D341Med (cell line): Measurements from ENCODE around the gene IL6ST.
"Not testable (repeated sequence)": the region's sequence is repeated elsewhere in the genome, so short reads cannot be mapped to it uniquely, and the experiment has no call there.

Source experiments
- DNase-seq: peaks from one replicate; pipeline ENCODE4 v3.0.0; 2012; ENCODE audit warnings: low spot score

Gene IL6ST

DNA sequence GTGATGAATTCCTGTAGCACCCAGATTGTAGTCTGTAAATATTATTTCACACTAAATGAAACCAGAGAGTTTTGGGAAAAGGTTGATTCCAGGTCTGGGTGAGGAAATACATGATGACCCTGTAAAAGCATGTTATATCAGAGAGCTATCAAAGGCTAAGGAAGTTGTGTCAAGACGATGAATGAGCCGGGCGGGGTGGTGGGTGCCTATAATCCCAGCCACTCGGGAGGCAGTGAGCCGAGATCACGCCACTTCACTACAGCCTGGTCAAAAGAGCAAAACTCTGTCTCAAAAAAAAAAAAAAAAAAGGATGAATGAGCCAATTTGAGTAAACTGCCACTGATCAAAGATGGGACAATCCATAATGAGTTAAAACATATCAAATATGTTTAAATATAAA is 29.2 kb downstream of the IL6ST start:
- no peak for DNase-seq

DNA sequence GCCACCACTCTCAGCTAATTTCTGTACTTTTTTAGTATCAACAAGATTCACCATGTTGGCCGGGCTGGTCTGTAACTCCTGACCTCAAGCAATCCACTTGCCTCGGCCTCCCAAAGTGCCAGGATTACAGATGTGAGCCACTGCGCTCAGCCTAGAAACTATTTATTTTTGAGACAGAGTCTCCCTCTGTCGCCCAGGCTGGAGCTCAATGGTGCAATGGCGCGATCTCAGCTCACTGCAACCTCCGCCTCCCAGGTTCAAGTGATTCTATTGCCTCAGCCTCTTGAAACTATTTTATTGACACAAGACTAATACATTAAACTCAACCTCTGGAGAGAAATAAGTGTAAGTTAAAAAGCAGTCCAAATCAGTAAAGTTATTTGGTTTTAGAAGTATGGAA is 34.0 kb downstream of the IL6ST start:
- no peak for DNase-seq

DNA sequence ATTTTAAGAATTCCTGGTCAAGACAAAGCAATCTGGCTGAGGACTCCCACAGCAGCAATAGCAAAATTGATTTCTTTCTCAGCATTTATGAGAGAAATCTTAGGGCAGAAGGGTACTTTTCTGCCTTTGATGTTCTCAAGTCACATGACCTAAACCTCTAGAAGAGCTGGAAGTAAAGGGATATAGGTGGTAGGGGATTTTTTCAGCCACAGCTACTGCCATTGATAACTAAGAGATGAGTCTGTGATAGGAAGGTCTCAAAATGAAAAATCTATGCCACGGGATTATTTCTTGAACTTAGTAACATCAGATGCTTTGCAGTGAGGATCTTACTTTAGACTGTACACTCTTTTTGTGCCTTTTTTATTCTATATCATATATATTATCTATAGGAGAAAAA is 35.6 kb downstream of the IL6ST start:
- no peak for DNase-seq

DNA sequence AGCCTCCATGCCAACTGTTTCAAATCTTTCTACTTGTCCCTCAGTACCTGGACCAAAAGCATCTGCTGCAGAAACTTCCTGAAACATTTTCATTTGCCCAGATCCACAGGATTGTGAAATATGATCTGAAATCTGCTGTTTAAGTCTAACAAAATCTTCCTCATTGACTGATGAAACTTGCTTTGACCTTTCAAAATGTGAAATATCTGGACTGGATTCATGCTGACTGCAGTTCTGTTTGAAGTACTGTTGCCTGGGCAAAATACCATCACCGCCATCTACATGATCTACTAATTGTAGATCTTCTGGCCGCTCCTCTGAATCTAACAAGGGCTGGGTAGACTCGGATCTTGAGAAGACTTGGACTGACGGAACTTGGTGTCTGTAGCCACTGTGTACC is 53.6 kb downstream of the IL6ST start:
- DNase-seq, result not testable (repeated sequence)

DNA sequence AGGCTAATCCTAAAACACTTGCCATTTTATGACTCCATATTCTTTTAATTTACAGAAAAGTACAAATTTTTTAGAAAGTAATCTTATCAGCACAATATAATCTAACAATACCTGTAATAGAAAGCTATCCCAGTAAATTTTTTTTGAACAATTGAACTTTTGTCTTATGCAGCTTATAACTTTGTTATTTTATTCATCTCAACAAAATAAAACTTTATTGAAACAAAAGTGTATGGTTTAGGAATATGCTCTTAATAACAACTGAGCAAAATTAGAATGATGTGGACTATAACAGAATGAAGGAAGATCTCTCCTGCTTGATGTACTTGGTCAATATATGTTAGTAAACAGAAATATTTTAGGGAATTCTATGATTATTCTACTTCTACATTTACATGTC is 57.2 kb downstream of the IL6ST start:
- DNase-seq, result not testable (repeated sequence)

DNA sequence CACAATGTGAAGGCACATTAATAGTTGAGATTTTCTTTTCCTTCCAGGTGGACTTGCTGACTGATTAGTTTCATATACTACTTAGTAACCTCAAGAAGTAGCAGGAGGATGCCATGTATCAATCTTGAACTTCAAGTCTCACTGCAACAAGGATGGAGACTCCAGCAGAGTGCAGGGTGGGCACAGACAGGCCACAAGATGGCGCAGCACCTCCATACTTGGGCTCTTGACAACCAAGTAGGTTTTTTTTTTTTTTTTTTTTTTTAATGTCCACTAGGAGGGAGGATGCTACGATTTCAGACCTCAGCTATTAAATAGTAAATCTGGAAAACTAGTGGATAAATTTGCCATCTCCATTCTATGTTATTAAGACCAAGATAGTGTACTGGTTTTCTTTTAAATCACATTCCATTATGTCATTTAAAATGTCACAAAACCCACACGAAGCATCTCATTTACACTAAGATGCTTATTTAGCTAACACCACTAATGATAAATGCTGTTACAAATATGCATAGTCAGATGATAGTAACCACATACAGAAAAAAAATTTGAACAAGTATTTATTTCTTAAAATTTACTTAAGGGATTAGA is 58.6 kb downstream of the IL6ST start:
- peak; percentile 74 for DNase-seq

DNA sequence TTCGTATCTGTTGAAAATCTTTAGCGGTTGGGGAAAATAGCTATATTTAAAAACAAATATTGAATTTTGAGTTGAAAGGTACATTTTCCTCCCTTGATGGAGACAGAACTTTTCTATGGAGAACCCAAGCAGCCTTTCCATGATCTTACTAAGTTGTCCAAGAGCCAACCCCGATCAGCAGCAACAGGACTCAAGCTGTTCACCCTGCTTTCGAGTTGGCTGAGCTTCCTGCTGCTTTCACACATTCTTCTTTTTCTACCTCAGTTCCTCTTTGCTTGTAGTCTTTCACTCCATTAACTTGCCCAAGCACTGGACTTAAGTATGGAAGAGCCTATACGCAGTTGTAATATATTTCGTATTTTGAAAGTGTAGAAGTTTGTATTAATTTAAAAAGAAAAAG is 59.4 kb downstream of the IL6ST start:
- no peak for DNase-seq

DNA sequence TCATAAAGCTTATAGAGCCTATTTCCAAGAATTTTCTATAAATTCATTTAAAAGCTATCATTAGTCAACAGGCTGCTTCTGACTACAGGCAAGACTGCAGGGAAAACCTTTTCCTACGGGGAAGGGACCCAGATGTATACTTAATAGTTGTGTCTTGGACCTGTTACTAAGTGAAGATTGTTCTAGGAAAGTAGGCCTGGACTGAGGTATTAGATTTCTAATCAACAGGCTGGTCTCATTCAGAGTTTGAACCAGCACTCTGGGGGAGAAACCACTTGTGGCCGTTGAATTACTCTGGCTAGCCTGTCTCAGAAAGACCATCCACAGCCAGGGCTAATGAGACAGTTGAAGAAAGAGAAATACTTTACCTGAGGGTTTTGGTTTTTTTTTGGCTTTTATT is 60.0 kb downstream of the IL6ST start:
- no peak for DNase-seq

DNA sequence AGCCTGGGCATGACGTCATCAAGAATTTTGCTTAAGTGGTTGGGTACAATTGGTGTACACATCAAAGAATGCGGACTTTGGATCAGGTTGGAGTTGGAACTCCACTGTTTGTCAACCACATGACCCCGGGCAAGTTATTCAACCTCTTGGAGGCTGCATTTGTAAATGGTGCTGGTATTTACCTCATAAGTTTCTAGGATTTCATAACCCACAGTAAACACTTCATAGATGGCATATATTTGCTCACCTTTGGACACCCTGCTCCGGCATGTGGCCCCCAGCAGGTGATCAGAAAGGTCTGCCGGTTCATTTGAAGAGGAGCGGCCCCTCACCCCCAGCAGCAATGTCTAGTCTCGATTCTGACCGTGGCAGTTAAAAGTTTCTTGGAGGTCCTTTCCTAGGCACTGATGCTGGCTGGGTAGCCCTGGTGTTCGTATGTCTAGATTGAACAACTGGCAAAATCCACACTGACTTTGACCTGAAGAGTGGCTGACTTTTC is 60.6 kb downstream of the IL6ST start:
- DNase-seq, result no peak

DNA sequence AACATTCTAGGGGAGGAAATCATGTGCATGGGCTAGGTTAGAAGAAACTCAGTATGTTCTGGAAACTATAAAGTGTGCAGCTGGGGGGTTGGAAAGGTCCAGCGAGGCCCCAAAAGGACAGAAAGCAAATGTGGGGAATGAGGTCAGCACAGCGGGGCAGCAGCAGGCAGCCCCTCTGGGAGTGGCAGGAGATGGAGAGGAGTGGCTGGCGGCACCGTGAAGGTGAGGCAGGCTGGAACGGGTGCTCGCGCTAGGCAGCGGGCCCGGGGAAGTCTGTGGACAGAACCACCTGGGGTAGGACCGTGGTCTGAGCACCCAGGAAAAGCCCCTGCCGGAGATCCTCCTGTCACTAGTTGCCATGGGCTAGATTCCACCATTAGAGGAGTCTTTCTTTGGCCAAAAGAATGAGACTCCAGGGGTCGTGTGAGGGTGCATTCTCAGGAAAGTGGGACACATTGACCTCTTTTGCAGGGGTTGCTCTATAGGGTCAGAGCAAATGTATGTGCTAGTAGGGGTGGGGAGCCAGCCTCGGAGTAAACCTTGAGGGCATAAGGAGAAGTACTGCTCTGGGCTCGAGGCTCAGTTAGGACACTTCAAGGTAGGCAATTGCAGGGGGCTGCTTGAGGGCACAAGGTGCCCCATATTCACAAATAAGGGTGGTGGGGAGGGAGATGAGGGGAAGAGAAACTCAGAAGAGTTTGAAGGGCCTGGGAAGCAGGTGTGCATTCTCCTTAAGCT is 61.2 kb downstream of the IL6ST start:
- DNase-seq, result no peak

DNA sequence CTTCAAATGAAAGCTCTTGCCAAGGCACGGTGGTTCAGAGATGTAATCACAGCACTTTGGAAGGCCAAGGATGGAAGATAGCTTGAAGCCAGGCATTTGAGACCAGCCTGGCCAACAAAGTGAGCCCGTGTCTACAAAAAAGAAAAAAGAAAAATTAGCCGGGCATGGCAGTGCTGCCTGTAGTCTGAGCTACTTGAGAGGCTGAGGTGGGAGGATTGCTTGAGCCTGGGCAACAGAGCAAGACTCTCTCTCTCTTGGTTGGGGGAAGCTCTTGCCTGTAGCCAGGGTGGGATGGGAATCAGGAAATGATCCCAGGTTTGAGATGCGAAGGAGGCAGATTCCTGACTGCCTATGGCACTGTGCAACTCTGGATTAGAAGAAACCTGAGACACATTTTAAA is 62.1 kb downstream of the IL6ST start:
- DNase-seq, result no peak

DNA sequence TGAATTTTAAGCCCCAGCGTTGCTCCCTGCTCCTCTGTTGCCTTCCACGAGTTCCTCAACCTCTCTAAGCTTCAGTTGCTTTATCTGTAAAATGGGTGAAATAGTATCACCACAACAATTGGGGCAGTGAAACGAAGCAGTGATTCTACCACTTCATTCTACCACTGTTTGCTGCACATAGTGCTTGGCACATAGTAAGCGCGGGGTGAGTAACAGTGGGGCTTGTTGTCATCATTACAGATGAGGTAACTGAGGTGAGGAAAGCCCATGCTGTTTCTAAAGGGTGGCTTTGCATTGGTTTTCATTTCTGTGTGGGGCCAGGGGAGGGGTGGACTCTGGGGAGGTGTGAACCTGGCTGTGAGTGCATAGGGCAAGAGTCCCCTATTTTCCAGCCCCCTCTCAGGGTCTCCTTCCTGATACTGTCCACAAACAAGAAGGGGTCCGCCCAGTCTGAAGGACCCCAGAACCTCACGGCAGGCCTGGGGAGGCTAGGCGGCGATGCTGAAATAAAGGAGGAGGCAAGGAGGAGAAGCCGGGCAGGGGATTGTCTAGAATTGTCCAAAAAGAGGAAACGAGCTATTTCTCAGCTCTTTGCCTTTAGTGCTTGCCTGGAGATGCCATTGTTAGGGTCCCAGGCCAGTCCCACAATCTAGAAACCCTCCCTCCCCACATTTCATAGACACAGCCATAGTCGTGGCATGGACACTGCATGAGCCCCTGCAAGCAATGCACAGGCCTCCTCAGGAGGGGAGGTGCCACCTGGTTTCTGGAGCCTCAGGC is 65.6 kb downstream of the IL6ST start:
- DNase-seq, result no peak

DNA sequence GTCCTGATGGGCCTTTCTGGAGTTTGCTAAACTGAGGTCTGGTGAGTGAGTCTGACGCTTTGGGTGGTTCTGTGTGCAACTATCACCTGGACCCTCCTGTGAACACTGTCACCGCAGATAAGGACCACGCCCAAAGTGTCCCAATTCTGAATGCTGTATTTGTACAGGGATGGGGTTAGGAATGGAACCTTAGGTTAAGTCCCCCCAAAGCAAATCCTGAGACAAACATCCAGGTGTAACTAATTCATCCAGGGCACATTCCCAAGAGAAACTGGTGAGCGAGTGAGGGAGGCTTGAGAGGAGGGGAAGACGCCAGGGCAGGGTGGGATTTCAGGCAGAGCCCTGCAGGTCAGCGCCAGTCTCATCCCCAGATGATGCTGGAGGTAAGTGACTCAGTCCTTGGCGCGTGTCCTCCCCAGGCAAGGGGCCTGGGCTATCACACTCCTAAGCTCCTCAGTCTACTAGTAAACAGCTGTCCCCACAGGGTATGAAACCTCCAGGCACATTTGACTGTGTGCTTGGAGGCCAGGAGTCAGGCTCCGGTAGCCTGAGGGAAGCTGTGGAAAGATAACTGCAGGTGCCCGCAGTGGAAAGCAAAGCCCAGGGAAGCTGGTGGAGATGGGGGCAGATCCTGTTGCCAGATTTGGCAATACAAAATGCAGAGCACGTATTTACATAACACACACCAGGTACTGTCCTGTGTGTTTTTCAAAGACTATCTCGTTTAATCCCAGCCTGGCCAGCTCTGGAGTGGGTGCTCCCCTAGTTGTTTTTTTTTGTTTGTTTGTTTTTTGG is 66.7 kb downstream of the IL6ST start:
- peak; percentile 10 for DNase-seq

DNA sequence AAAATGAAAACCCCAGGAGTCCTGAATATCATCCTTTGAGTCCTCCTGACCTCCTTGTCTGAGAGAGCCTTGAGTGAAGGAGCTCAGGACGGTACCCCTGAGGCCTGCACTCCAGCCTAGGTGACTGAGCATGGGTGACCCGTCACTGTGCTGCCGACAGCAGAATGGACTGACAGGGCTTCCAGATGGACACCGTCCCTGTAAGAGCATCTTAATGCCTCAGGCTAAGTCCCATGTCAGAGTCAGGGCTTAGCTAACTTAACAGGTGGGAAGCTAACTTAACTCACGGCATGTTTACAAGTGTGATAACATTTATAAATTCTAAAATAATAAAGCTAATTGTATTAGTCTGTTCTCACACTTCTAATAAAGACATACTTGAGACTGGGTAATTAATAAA is 68.3 kb downstream of the IL6ST start:
- peak; percentile 4 for DNase-seq

DNA sequence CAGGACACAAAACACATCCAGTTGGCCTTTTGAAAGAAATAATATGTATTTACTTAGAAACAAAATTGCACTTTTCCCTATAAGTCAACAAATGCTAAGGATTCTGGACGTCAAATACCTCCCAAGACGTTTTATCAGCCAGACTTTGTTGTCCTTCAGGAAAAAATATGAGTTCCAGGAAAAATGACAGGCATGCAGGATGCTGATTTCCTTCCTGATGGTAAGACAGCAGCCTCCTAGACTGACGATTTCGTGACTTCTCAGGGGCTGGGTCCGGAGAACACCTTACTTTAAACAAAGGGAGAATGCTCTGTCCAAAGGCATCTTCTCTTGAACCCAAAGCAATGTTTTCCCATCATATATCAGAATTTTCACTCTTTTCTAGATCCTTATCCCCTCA is 69.1 kb downstream of the IL6ST start:
- no peak for DNase-seq

DNA sequence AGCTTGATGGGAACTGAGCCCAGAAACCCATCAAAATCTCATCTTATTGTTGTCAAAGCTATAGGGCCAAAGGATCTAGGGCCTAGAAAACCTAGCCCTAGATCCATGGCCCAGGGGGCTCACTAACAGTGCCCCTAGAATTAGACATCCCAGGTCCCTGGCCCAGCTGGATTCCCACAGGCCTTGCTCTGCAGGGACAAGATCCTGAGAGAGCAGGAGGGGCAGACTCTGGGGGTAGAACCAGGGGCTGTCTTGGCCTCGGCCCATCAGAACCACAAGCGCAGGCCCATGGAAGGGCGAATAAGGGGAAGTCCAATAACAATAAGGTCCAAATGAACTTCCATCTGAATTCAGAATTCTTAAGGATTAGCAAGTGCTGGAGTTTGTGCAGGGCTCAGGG is 69.6 kb downstream of the IL6ST start:
- DNase-seq, result peak; percentile 3

DNA sequence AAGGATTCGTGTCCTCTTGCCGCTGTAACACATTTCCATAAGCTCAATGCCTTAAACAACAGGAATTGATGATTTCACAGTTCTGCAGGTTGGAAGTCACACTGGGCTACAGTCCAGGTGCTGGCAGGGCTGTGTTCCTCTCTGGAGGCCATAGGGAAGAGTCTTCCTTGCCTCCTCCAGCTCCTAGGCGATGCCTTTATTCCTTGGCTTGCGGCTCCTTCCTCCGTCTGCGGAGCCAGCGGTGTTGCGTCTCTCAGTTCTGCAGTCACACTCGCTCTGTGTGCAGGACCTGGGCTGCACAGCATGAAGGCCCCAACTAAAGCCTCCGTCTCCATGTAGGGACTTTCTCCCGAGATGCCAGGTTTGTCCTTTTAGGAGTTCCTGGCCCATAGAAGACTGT is 70.0 kb downstream of the IL6ST start:
- no peak for DNase-seq

DNA sequence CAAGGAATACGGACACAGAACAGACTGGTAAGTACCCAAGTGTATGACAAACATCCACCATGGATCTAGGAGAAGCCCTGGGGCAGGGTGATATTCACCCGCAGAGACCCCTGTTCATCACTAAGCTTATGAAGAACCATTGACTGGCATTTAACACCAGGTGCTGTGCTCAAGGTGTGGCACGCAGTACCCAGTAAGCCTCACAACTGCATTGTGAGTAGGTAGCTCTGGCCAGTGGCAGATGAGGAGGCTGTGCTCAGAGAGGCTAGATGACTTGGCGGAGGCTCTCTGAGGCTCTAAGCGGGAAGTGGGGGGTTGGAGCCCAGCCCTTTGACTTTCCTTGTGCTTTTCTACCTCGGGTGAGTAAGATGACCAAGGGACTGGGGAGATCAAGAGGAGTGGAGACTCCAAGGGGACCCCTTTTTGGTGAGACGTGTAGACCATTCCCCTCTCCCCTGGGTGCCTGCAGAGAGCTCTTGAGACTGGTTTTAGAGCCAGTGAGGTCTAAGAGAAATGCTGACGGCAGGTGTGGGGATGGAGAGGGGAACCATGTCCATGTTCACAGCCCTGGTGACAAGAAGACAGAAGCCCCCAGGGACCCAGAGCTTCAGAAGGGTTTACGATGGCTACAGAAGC is 70.8 kb downstream of the IL6ST start:
- no peak for DNase-seq

DNA sequence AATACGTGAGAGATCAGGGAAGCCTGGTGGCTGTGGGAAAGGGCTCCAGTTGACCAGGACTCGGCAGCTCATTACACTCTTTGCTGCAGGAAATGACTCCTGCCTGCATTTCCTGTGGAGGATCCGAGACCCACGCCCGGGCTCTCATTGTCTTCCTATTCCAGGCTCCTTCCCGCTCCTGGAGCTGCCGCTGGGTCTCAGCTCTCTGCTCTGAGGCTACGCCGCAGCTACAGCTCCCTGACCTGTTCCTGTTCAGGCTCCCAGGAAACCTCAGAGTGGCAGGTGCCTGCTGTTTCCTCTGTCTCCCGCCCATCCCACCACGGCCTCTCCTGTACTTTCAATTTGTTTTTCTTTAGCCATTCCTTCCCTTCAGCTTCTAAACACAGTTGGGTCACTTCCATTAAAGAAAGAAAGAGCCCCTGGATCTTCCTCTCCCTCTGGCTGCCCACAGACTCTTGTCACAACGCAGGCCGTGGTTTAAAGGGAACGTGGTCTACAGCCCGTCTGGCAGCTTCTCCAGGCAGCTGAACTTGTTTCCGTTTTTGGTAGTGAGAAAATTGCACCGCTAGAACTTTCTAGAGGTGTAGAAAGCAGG is 71.5 kb downstream of the IL6ST start:
- no peak for DNase-seq

DNA sequence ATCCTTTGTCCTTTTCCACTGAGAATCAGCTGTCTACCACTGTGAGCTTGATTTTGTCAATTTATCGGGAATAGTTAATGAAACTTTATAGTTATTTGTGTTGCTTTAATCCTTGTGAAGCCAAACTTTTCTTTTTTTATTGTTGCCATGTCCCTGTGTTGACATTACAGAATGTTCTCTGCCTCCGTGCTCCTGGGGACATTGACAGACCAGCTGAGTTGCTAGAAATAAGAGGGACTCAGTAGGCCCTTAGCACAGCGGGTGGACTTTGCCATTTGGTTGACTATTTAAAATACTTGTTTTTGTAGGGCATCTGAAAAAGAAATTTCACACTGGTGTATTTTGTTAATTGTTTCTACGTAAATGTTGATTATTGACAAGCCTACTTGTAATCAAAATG is 73.1 kb downstream of the IL6ST start:
- DNase-seq, result no peak

DNA sequence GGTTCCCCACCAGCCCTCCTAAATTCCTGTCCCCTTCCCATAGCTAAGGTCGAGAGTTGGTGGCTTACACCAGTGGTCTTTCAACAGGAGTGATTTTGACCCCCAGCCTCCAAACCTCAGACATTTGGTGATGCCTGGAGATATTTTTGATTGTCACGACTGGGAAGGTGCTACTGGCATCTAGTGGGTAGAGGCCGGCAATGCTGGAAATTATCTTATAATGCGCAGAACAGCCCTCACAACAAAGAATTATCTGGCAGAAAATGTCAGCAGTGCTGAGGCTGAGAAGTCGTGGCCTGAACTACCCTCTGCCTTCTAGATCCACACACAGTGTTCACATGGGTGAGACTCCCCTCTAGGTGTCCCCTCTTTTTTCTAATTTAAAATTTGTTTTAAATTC is 74.0 kb downstream of the IL6ST start:
- peak; percentile 14 for DNase-seq
